Measurements from ENCODE around the gene THRSP. TPM values are rescaled to one million over a fixed set of nuclear protein-coding genes. Genes with fewer than 3 reads are reported as not detected.

THRSP gene
- total RNA-seq, 1 experiment from 2014 or later = not detected

DNA sequence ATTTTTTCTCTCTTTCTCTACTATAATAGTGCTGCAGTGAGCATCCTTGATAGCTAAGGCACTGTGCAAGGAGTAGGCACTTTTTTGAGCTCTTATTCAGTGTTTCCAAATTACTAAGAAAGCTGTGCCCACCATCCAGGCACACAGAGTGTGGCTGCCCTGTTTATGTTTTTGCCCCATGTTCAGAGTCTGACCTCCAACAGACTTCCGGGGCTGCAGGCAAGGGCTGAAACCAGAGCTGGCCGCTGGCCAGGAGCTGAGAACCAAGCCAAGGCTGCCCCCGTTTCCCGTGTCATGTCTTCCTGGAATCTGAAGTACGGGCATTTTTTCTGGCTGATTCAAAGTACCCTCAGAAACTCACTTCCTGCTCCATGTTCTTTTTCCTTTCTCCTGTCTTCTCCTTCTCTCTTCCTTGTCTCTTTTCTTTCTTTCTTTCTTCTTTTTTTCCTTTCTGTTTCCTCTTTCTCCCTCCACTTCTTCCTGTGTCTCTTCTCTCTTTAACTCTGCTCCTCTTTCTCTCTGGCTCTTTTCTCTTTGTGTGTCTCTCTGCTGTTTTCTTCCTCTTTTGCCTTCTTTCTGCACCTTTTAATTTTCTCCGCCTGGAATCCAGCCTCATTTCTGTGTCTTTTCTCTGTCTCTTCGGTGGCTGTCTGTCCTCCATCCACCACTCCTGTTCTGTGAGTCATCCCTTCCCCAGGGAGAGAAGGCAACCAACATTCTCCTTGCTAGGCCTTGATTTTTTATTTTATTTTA lies 23.6 kb upstream of the THRSP start:
- Histone ChIP-seq H3K9ac (ENCODE audit: extremely low read depth, insufficient read length, low read length) (no peak overlapping the region), H4K91ac (ENCODE audit: insufficient read length, low read depth, low read length) (no peak overlapping the region), H3K18ac (ENCODE audit: insufficient read length, low read depth, low read length) (no peak overlapping the region), H3K23ac (ENCODE audit: insufficient read length, low read depth, low read length) (no peak overlapping the region), H3K9me3 (ENCODE audit: control insufficient read depth, low read depth, low read length) (no peaks in the 10 kb centered on the region), H3K56ac (ENCODE audit: insufficient read length, low read depth, low read length) (no peak overlapping the region), H2AK5ac (ENCODE audit: insufficient read length, low read length) (no peak overlapping the region), H2BK5ac (ENCODE audit: insufficient read length, low read length) (no peak overlapping the region), H3K4me2 (ENCODE audit: insufficient read depth, insufficient read length, low read length) (no peak overlapping the region), H3T11ph (ENCODE audit: low read length) (no peak overlapping the region), H3K4me1 (ENCODE audit: insufficient read depth, low read length) (no peaks in the 10 kb centered on the region), H3K27ac (ENCODE audit: insufficient read length, low read depth, low read length) (no peak overlapping the region), H4K5ac (ENCODE audit: insufficient read length, low read depth, low read length) (no peak overlapping the region), H3K79me2 (ENCODE audit: insufficient read depth, low read length) (no peaks in the 10 kb centered on the region), H3K14ac (ENCODE audit: insufficient read depth, low read length) (no peak overlapping the region), H2BK20ac (ENCODE audit: low read depth, low read length, poor library complexity, severe bottlenecking) (no peak overlapping the region), H3K23me2 (ENCODE audit: insufficient read length, low read depth, low read length, poor library complexity, severe bottlenecking) (peaks cover 2% of the 10 kb centered on the region), H3K79me1 (ENCODE audit: insufficient read depth, low read depth, low read length, poor library complexity, severe bottlenecking) (no peaks in the 10 kb centered on the region), H3K4ac (ENCODE audit: low read depth, low read length) (no peak overlapping the region), H2BK12ac (ENCODE audit: insufficient read length, low read depth, low read length) (no peak overlapping the region), H4K20me1 (ENCODE audit: control insufficient read depth, insufficient read depth, insufficient read length) (no peaks in the 10 kb centered on the region), H2BK120ac (ENCODE audit: low read depth, low read length, poor library complexity, severe bottlenecking) (no peak overlapping the region), H3K27me3 (ENCODE audit: insufficient read depth, low read length) (no peaks in the 10 kb centered on the region), H2BK15ac (ENCODE audit: low read depth, low read length) (no peak overlapping the region), H2AFZ (ENCODE audit: low read length) (no peak overlapping the region), H4K8ac (replicated peaks; ENCODE audit: insufficient read length, low read depth, low read length) (no peak overlapping the region)
- Mint-ChIP-seq H3K36me3 (ENCODE audit: insufficient read depth in 1 of 3, low read depth in 3 of 3) (no peaks in the 10 kb centered on the region; a peak in 1 of 7 replicates), H3K4me3 (no peak overlapping the region), H3K27me3 (ENCODE audit: low read depth) (no peaks in the 10 kb centered on the region), H3K27ac (peak overlapping the region; percentile 28 to 76 (median 34); a peak in 4 of 7 replicates), H3K9me3 (no peaks in the 10 kb centered on the region; a peak in 1 of 5 replicates), H3K4me1 (peaks cover 13 to 17% of the 10 kb centered on the region in 2 experiments)
- DNase-seq = no peak
- WGBS (ENCODE audit: extremely low coverage, insufficient read length, low lambda C conversion rate) = no CpG with 5 or more reads among the region's 7 CpGs
- TF ChIP-seq, protein P1, sequence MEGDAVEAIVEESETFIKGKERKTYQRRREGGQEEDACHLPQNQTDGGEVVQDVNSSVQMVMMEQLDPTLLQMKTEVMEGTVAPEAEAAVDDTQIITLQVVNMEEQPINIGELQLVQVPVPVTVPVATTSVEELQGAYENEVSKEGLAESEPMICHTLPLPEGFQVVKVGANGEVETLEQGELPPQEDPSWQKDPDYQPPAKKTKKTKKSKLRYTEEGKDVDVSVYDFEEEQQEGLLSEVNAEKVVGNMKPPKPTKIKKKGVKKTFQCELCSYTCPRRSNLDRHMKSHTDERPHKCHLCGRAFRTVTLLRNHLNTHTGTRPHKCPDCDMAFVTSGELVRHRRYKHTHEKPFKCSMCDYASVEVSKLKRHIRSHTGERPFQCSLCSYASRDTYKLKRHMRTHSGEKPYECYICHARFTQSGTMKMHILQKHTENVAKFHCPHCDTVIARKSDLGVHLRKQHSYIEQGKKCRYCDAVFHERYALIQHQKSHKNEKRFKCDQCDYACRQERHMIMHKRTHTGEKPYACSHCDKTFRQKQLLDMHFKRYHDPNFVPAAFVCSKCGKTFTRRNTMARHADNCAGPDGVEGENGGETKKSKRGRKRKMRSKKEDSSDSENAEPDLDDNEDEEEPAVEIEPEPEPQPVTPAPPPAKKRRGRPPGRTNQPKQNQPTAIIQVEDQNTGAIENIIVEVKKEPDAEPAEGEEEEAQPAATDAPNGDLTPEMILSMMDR (conservative IDR thresholded peaks at IDR 0.05) = no peak

All from H9 (cell line).